Measurements from ENCODE around the gene CDY2A. TPM values are rescaled to one million over a fixed set of nuclear protein-coding genes. Genes with fewer than 3 reads are reported as not detected.
"Not testable (repeated sequence)": the region's sequence is repeated elsewhere in the genome, so short reads cannot be mapped to it uniquely, and the experiment has no call there.

The CDY2A gene
- total RNA-seq, 1 donor from 2014 or later = not detected

DNA sequence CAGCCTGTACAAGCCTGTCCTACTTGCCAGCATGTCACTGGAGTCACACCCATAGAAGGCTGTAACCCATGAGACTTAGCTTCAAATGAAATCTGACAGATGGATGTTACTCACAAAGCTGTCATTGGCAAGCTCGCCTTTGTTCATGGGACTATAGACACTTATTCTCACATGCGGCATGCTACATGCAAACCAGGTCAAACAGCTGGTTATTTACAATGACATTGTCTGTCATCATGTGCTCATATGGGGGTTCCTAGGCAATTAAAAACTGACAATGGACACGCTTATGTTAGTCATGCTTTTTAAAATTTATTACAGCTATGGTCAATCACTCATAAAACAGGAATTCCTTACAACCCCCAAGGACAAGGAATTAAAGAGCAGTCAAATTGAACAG lies 30.9 kb downstream of the CDY2A start:
- H3K9me3 Mint-ChIP-seq; POLR2A ChIA-PET; intact Hi-C loops (cut with micrococcal nuclease); H3K27ac Mint-ChIP-seq; H3K4me3 Mint-ChIP-seq; CTCF ChIA-PET; H3K36me3 Mint-ChIP-seq (ENCODE audit: low read depth); H3K4me1 Mint-ChIP-seq; ATAC-seq (ENCODE audit: low read depth); H3K27me3 Mint-ChIP-seq; DNase-seq: not testable (repeated sequence)

DNA sequence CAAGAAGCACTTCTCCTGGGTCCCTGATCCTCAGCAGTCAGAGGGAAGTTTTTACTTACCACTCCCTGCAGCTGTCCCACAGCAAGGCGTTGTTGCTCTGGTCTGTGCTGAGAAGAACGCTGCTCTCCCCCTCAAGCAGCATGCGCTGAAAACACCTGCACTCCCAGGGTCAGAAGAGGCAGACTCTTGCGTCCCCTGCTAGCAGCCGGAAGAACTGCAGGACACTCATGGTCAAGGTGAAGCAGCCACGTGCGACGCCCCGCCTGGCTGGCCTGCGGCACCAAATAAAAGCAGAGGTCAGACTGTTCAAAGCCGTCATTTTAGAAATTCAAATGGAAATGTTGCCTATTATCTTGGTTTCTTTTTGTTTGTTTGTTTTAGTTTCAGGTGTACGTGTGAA lies 47.9 kb downstream of the CDY2A start:
- intact Hi-C loops (cut with micrococcal nuclease); H3K4me3 Mint-ChIP-seq; ATAC-seq (ENCODE audit: low read depth); H3K27ac Mint-ChIP-seq; H3K9me3 Mint-ChIP-seq; DNase-seq; H3K36me3 Mint-ChIP-seq (ENCODE audit: low read depth); H3K27me3 Mint-ChIP-seq; H3K4me1 Mint-ChIP-seq; CTCF ChIA-PET; POLR2A ChIA-PET: not testable (repeated sequence)

Other genes with a start within 250 kb of the CDY2A start
- not detected in 2 replicates for gene CDY2B, start 145.6 kb upstream of the CDY2A start, total RNA-seq

Data from activated B cell treated with CpG ODN at 0.5 μM for 24 hours (primary cell).